GM21367 (cell line): Measurements from ENCODE around the gene MFAP3L.

Experiments
- ATAC-seq: cut with Tn5 transposase; IDR thresholded peaks from one replicate; pipeline ENCODE4 v1.9.1; 2021; ENCODE audit not compliant: unreplicated experiment

MFAP3L gene

DNA sequence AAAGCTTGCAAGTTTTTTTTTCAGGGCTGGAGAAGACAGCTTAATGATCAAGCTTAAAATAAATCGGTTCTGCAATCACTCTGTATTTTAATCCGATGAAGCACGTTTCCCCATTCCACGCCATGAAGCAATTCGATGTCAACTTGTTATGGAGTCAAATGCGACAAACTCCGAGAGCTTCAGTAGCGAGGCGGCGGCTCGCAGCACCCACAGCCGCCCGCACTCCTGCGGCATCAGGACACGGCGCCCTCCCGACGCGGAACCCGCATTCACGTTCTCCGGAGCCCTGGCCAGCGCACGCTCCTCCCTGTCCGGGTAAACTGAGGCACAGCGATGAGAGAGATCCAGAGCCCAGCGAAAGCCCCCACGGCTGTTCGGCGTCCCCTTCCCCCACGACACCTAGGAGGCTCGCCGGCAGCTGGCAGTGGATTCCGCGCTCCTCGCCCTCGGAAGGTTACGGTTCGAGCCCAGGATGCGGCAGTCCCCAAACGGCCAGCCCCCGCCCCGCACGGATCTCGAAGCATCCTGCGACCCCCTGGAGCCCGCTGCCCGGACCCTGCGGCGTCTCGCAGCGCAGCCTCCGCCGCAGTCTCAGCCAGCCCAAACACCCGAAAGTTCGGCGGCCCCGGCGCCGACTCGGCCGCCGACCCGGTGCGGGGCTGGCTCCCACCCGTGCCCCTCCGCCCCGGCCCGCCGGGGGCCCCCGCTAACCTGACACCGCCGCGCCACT, 507 bp downstream of the MFAP3L start:
- no peak for ATAC-seq

DNA sequence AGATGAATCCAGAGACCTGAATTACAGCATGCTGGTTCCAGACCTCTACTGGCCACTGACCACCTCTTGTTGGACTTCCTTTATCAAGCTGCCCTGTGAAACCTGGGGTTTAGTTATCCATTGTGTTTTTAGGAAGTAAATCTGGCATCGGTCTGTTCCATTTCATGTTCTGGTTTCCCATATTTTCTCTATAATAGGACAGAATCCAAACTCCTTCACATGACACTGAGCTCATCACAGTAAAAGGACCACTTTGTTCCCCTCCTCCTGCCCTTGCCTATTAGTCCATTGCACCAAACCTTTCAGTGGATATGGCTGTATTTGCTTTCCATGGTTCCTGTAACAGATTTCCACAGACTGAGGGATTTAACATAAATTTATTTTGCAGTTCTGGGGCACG, 4.0 kb downstream of the MFAP3L start:
- ATAC-seq: no peak

DNA sequence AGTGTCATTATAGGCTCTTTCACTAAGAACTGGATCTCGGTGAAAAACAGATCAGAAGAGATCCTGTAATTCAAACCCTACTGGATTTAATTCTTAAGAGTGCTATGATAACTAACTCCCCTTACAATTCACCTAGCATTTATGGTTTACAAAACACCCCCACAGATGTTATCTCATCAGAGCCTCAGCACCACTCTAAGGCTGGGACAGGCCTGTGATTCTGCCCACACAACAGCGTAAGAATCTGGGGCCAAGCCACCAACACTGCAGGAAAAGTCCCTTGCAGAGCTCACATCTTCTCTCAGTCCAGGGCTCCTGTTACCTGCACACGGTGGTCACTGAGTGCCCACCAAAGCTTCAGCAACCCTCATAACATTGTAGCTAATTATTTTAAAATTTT, 8.9 kb downstream of the MFAP3L start:
- ATAC-seq: no peak

DNA sequence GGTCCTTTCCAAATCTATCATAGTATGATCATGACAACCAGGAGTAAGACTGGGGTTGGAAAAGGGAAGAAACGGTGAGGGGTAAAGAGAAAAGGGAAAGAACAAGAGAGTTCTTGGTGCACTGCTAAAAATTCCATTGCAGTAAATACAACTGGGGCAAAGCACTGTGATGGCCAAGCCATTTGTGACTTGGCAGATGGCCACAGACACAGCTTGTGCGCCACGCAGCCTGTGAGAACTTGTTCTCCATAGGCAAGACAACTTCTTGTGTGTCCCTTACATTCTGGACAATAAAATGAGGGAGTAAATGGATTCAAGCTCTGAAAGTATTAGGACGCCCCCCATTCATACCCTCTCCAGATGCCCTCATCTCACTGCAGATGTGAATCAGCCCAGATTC, 10.9 kb downstream of the MFAP3L start:
- no peak for ATAC-seq

DNA sequence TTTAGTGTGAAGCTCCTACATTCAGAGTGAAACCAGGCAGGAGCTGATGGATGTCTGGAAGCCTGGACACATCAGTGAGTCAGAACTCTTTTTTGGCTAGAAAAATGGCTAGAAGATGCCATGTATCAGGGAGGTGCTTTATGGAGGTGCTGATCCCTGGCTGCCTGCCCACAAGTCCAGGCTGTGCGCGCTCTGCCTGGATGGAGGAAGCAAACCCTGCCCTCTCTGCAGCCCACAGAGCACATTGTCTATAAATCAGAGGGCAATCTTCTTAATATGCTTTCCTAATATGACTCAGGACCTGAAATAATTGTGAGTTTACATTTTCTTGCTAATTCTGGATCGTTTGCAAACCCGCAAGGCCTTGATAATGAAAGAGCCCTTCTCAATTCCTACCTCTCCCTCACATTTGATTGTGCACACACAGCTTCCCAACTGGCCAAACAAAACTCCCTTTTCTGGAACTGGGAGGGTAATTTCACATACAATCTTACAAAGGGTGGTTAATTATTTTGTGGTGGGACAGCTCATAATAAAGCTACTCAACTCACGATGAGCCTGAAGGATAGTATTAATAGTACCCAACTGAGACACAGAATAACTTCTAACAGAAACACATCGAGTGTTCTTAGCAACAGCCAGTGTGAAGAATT, 11.7 kb downstream of the MFAP3L start:
- ATAC-seq: no peak

DNA sequence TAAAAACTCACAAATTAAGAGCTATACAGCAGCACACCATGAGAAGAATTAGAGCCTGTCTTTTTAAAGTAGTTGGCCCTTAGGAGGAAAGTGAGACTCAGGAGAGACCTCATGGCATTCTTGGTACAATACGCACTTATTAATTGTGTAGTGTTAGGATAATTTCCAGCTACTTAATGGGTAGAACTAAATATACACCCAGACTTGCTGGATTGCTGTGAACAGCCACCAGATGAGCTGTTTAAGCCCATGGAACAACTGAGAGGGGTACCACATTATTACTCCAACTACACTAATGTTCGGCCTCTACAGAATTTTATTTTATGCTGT, 13.6 kb downstream of the MFAP3L start:
- no peak for ATAC-seq

DNA sequence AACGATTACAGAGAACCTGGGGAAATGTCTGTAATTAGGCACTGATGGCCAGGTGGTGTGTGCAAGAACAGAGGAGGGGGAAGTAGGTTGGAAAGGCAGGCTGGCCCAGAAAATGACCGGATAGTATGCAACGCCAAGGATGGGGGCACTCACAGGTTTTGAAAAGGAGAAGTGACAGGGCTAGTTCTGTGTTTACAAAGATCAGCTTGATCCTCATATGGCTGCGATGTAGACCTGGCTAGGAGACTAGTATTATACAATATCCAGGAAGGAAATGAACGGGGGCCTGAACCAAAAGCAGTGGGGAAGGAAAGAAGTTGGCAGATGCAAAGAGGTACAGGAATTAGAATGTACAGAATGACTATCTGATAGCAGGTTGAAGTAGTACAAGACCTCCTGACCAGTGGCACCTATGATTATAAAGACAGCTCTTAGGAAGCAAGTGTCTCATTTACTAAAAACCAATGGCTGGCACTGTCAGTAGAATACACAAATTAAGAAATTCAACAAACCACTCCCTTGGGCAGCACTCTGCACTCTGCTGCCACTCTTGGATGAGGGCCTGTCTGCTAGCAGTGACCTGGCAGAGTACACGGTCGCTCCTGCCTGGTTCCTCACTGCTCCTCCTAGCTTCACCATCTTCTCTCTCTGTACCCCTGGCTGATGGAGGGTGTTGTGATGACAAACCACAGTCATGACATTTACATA, 14.1 kb downstream of the MFAP3L start:
- no peak for ATAC-seq

DNA sequence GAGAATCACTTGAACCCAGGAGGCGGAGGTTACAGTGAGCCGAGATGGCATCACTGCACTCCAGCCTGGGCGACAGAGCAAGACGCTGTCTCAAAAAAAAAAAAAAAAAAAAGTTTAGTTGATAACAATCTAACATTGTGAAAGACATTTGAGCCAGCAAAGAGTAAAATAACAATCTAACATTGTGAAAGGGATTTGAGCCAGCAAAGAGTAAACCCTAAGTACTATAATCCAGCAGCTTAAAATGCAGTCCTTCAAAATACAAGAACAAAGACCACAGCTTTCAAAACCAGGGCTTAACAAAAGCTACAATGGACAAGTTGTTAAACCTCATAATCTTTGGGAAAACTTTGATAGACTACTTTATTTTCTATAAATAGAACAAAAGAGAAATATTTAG, 16.9 kb downstream of the MFAP3L start:
- ATAC-seq: no peak

DNA sequence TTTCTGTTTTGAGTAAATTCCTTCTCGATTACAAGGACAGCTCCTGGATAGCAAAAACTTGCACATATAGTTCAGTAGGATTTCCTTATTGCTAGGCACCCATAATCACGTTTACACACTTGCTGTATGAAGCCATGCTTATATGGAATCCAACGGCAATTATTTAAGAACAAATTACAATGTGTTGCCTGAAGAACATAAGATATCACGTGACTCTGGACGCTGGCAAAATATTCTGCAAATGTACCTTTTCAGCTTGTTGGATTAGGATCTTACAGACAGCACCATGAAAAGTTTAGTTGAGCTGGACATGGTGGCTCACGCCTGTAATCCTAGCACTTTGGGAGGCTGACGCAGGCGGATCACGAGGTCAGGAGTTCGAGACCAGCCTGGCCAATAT, 17.4 kb downstream of the MFAP3L start:
- ATAC-seq: no peak

DNA sequence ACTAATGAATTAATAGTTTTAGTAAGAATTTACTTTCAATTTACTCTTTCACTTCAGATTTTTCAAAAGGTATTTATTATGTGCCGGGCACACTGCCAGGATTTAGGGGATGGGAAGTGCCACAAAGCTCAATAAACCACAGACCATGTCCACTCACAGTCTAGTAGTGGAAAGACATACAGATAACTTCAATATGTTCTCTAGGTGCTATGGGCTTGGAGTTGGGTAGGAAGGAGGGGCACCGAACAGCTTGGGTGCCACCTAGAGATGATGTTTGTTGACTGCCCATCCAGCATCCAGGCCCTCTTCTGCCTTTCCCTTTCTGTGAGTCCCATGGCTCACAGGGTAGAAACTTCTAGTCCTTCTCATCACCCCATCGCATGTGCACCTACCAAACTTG, 17.8 kb downstream of the MFAP3L start:
- ATAC-seq: no peak

DNA sequence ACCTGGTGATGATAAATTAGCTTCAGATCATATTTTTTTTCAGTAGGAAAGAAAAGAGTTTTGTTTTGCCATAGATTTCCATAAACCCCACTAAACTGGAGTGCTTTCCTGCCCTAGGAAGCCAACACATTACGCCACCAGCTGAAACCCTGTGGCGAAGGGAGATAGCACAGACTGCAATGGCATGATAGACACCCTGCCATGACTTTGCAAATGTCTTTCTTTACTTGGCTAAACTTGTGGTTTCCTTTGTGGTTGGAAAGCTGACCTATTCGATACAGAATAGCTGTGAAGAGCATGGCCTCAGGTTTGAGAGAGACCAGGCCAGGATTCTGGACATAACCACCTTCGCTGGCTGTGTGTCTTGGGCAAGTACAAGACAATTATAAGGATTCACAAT, 19.1 kb downstream of the MFAP3L start:
- no peak for ATAC-seq

DNA sequence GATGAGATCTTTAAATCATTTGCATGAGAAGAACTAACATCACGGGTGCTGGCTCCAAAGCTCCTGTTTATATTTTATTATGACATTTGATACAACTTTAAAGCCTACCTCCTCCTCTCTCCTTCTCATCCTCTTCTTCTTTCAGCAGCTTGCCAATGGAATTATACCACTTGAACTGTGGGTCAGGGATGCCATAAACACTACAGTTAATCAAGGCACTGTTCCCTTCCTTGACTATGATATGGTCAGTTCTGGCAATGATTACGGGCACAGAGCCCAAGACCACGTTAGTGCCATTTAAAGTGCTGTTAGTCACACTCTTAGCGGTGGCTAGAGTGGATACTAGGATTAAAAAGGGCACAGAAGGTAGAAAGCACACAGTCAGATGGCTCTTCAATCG, 20.7 kb downstream of the MFAP3L start:
- no peak for ATAC-seq

DNA sequence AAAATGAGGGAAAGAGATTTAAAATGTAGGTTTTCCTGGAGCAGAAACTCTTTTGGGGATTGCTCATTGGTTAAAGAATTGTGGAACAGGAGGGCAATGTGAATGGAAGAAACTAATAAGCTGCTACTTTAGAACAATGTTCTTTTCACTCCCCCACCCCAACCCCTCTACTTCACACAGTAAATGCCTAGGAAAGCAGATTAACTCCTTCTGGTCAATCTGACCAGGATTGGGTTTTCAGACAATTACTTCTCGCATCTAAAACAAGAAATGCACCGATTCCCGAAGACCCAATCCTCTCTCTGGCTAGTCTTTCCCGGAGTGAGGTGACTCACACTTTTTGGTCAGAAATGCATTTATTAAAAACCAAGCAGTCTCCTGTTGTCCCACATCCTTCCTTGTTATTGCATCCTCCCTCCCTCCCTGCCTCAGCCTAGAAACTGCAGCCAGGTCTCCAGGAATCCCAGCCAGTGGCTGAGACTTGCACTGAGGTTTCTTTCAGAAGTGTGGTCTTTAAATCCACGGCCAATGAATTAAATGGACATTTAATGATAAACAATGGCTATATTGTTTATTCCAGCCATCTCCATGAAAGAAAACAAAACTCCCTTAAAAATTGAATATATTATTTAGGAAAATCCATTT, 21.4 kb downstream of the MFAP3L start:
- no peak for ATAC-seq

DNA sequence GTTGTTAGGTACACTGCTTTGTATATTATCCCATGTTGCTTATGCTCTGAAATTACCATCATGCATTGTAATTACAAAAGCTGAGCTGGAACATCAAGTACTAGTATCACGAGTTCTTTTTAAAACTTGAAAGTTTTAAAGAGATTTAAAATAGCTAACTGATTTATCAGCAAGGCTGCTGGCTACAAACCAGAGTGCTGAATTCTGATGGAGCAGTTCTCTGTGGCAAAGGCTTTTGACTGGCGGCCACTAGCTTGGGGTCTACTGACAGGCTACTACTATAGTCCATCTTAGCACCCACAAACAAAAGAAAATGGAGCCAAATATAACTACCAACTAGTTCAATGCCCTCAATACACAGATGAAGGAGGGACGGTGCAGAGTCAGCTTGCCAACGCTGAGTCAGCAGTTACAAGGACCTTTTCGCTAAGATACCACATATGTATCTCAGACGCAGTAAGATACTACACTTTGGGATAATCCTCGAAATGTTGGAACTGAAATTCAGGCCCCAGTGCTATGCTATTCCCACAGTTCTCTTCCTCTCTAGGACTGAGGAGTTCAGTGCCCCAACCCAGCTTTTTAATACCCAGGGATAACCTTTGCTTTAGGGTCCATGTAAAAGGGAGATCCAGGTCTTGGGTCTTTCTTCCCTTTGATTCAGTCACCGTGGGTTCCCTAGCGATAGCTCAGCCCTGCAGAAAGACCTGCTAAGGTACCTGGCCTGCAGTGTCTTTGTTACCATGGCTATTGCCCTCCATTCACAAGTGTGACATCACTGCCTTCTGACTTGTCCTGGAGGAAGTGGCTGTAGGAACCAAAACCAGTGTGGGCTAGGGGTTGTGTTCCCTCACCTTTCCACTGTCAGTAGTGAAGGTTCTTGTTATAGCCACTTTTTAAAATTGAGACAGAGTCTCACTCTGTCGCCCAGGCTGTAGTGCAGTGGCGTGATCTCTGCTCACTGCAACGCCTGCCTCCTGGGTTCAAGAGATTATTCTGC, 22.8 kb downstream of the MFAP3L start:
- no peak for ATAC-seq

DNA sequence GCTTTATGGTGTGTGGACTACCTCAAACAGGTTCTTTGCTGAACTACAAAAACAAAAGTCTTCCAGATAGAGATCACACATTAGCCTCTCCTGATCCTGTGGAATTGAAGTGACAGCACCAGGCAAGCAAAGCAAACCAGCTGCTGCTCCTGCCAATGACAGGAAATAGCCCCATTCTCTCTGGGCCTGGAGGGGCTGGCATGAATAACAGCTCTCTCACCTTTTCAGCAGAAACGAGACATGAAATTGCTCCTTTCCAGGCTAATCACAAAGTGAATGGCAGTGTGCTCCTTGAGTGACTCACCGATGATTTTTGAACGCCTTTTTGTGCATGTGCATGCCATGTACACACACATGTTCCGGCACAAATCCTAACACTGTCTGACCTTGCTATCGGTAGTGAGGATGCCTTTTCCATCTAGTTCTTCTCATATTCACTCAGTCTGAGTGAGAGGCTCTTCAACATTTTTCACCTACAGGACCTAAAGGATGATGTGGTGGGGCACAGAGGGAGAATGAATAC, 24.4 kb downstream of the MFAP3L start:
- ATAC-seq: no peak

DNA sequence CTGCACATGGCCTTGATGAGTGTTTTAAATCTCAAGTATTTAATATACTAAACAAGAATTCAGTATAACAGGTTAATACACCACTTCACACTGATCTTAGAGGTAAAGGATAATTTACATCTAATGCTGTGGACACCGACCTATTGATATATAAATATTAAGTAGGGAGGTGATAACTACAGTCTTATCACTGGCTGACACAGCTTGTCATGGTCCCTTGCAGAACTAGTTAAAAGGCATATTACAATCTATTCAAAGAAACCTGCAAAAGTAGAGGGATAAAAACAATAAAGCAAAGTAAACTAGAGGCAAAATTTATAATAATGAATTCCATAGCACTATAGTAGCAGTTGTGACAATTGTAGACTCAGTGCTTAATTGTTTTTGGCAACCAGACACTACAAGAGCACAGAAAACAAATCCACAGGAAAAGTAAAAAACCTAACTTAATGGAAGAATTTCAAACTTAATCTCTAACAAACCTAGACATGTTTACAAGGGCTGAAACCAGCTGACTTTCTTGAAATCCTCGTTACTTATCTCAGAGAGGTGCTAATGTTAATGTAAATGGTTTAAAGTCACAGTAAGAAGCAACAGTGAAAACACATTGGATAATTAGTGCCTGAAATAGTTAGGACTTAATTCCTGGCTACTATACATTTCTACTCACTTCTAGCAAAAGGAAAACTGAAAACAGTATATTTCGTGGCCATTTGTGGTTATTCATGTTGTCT, 25.0 kb downstream of the MFAP3L start:
- ATAC-seq: no peak

DNA sequence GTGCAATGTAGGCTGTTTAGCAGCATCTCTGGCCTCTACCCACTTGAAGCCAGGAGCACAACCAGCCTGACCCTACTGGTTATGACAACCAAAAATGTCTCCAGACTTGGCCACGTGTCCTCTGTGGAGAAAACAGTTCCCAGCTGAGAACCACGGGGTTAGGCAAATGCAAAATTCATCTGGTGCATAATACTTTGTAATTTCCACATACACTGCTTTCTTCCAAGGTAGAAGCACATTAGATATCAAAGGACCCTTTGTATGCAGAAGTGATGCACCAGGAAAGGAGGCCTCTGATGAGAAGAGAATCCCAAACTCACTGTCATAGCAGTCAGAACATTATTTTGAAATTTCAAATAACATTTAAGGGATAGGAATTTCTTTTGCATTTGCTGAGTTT, 26.3 kb downstream of the MFAP3L start:
- ATAC-seq: no peak

DNA sequence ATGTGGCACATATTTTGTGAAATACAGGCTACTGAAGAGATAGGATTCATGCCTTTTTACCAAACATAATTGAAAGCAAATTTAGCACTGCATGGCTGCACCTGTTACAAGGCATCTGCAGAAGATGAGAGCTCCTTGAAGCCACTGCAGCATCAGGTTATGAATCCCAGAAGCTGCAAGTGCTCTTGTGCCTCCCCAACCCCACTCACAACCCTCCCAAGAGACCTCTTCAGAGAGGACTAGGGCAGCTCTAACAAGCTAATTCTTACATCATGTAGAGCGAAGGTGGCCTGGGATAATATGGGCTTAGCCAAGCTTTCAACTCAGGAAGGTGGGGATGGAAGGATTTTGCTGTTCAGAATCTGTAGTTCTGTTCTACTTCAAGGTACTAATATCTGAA, 27.2 kb downstream of the MFAP3L start:
- no peak for ATAC-seq

DNA sequence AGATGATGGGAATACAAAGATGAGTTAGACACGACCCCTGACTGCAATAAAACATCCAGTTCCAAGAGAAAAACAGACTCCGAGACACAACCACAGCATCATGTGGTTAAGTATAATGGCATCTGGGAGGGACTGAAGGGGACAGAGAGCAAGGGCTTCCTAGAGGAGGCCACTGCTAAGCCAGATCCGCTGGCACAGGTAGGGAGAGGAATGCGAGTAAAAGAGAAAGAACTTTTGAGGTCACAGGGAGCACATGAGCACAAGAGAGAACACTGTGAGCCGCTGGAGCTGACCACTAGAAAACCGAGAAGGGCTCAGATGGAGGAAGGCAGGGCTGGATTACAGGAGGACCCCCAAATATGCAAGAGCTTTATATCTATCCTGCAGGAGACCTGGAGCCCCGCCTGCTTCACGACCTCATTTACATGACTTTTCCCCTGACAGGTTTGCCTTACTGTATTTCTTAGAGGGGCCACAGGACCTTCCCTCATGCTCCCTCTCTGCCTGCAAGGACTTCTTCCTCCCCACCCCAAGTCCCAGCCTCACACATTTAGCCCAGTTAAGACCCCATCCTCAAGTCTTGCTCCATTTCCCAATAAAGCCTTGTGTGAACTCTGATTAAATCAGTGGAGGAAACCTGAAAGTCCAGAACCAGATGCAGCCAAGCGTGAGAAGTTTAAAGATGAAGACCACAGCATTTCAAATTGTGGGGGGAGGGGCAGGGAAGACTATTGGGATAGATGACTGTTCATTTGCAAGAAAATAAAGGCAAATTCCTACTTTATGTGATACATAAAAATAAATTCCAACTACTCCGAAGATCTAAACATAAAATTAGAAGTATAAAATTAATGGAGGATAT, 29.6 kb downstream of the MFAP3L start:
- no peak for ATAC-seq
